H1 (cell line): ENCODE measurements around the gene PIGU.

Experiments
- BRCA1 ChIP-seq: IDR thresholded peaks from 2 replicates; pipeline ENCODE4 v1.6.1; 2012; ENCODE audit warnings: low read depth, low read length, improper control_type of control experiment
- CHD2 ChIP-seq: IDR thresholded peaks from 2 replicates; pipeline ENCODE4 v1.6.1; 2012; ENCODE audit warnings: low read length, improper control_type of control experiment
- EP300 ChIP-seq, 2 experiments: IDR thresholded peaks; 1 replicate in 1 of 2; 2 replicates in 1 of 2; pipeline ENCODE4 v1.6.1; 2011 to 2012; ENCODE audit warnings: low read depth in 2 of 2, low read length in 2 of 2, mild to moderate bottlenecking in 2 of 2, borderline replicate concordance in 1 of 2, inconsistent platforms in 1 of 2, moderate library complexity in 1 of 2
- POLR2AphosphoS5 ChIP-seq: IDR thresholded peaks from 2 replicates; pipeline ENCODE4 v1.6.1; 2011; ENCODE audit warnings: low read depth, low read length
- RFX5 ChIP-seq: IDR thresholded peaks from 2 replicates; pipeline ENCODE4 v1.6.1; 2011; ENCODE audit warnings: low read depth, low read length, improper control_type of control experiment, borderline replicate concordance
- SIN3A ChIP-seq, 2 experiments: IDR thresholded peaks in 1 of 2; conservative IDR thresholded peaks in 1 of 2; 2 replicates each; pipeline ENCODE4 v1.6.1; 2011 to 2012; ENCODE audit warnings: low read length in 2 of 2, improper control_type of control experiment in 1 of 2, low read depth in 1 of 2, mild to moderate bottlenecking in 1 of 2
- SRF ChIP-seq: IDR thresholded peaks from 2 replicates; pipeline ENCODE4 v1.6.1; 2011; ENCODE audit warnings: mild to moderate bottlenecking, low read depth, low read length, moderate library complexity
- TEAD4 ChIP-seq: IDR thresholded peaks from 2 replicates; pipeline ENCODE4 v1.6.1; 2012; ENCODE audit warnings: low read depth, low read length, inconsistent platforms, mixed read lengths
- TF ChIP-seq, protein P1 (sequence below), 3 experiments: IDR thresholded peaks; 1 replicate in 2 of 3; 2 replicates in 1 of 3; pipeline versions ENCODE4 v1.5.1 to v1.6.1; 2011; ENCODE audit warnings: low read length in 3 of 3, mild to moderate bottlenecking in 3 of 3, inconsistent platforms in 2 of 3, low read depth in 1 of 3, moderate library complexity in 1 of 3; ENCODE audit not compliant: insufficient read depth in 1 of 3; ENCODE audit errors: control extremely low read depth in 1 of 3
- TF ChIP-seq, protein P2 (sequence below): IDR thresholded peaks from 2 replicates; pipeline ENCODE4 v1.6.1; 2011; ENCODE audit warnings: low read length, improper control_type of control experiment
- TF ChIP-seq, protein P3 (sequence below): fragments of 300-600 bp; sonication (generic); IDR thresholded peaks from 2 replicates; pipeline ENCODE4 v1.7.1; 2012; ENCODE audit warnings: low read length, moderate library complexity, mild to moderate bottlenecking, inconsistent platforms; ENCODE audit not compliant: insufficient replicate concordance

DNA sequence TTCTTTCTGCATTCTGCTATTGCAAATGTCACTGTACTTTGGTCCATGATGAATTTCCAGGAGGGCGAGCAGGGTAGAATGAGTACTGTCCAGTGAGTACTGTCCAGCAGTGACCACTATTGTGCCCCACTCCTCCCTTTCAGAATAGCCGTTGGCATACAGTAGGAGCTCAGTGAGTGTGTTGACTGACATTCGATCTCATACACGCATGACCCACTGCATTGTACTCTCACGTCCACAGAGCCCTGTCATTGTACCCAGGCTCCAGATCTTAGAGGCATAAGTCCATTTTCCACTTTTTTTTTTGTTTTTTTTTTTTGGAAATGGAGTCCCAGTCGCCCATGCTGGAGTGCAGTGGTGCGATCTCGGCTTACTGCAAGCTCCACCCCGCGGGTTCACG lies 152.5 kb downstream of the PIGU start:
- no peak for TF ChIP-seq POLR2AphosphoS5
- TF ChIP-seq EP300 (IDR thresholded peaks at IDR 0.05; ENCODE audit: borderline replicate concordance in 1 of 2, low read depth in 2 of 2, low read length in 2 of 2) = no peak
- no peak for TF ChIP-seq TEAD4
- TF ChIP-seq RFX5 = no peak
- TF ChIP-seq, protein P1, sequence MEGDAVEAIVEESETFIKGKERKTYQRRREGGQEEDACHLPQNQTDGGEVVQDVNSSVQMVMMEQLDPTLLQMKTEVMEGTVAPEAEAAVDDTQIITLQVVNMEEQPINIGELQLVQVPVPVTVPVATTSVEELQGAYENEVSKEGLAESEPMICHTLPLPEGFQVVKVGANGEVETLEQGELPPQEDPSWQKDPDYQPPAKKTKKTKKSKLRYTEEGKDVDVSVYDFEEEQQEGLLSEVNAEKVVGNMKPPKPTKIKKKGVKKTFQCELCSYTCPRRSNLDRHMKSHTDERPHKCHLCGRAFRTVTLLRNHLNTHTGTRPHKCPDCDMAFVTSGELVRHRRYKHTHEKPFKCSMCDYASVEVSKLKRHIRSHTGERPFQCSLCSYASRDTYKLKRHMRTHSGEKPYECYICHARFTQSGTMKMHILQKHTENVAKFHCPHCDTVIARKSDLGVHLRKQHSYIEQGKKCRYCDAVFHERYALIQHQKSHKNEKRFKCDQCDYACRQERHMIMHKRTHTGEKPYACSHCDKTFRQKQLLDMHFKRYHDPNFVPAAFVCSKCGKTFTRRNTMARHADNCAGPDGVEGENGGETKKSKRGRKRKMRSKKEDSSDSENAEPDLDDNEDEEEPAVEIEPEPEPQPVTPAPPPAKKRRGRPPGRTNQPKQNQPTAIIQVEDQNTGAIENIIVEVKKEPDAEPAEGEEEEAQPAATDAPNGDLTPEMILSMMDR (IDR thresholded peaks at IDR 0.05; ENCODE audit: control extremely low read depth in 1 of 3, insufficient read depth in 1 of 3, low read depth in 1 of 3, low read length in 3 of 3) = no peak
- TF ChIP-seq SRF = no peak
- no peak for TF ChIP-seq SIN3A (conservative IDR thresholded peaks at IDR 0.05 in 1 of 2, IDR thresholded peaks at IDR 0.05 in 1 of 2; ENCODE audit: low read depth in 1 of 2, low read length in 2 of 2)
- TF ChIP-seq CHD2 = no peak
- TF ChIP-seq, protein P2, sequence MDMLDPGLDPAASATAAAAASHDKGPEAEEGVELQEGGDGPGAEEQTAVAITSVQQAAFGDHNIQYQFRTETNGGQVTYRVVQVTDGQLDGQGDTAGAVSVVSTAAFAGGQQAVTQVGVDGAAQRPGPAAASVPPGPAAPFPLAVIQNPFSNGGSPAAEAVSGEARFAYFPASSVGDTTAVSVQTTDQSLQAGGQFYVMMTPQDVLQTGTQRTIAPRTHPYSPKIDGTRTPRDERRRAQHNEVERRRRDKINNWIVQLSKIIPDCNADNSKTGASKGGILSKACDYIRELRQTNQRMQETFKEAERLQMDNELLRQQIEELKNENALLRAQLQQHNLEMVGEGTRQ = no peak
- TF ChIP-seq, protein P3, sequence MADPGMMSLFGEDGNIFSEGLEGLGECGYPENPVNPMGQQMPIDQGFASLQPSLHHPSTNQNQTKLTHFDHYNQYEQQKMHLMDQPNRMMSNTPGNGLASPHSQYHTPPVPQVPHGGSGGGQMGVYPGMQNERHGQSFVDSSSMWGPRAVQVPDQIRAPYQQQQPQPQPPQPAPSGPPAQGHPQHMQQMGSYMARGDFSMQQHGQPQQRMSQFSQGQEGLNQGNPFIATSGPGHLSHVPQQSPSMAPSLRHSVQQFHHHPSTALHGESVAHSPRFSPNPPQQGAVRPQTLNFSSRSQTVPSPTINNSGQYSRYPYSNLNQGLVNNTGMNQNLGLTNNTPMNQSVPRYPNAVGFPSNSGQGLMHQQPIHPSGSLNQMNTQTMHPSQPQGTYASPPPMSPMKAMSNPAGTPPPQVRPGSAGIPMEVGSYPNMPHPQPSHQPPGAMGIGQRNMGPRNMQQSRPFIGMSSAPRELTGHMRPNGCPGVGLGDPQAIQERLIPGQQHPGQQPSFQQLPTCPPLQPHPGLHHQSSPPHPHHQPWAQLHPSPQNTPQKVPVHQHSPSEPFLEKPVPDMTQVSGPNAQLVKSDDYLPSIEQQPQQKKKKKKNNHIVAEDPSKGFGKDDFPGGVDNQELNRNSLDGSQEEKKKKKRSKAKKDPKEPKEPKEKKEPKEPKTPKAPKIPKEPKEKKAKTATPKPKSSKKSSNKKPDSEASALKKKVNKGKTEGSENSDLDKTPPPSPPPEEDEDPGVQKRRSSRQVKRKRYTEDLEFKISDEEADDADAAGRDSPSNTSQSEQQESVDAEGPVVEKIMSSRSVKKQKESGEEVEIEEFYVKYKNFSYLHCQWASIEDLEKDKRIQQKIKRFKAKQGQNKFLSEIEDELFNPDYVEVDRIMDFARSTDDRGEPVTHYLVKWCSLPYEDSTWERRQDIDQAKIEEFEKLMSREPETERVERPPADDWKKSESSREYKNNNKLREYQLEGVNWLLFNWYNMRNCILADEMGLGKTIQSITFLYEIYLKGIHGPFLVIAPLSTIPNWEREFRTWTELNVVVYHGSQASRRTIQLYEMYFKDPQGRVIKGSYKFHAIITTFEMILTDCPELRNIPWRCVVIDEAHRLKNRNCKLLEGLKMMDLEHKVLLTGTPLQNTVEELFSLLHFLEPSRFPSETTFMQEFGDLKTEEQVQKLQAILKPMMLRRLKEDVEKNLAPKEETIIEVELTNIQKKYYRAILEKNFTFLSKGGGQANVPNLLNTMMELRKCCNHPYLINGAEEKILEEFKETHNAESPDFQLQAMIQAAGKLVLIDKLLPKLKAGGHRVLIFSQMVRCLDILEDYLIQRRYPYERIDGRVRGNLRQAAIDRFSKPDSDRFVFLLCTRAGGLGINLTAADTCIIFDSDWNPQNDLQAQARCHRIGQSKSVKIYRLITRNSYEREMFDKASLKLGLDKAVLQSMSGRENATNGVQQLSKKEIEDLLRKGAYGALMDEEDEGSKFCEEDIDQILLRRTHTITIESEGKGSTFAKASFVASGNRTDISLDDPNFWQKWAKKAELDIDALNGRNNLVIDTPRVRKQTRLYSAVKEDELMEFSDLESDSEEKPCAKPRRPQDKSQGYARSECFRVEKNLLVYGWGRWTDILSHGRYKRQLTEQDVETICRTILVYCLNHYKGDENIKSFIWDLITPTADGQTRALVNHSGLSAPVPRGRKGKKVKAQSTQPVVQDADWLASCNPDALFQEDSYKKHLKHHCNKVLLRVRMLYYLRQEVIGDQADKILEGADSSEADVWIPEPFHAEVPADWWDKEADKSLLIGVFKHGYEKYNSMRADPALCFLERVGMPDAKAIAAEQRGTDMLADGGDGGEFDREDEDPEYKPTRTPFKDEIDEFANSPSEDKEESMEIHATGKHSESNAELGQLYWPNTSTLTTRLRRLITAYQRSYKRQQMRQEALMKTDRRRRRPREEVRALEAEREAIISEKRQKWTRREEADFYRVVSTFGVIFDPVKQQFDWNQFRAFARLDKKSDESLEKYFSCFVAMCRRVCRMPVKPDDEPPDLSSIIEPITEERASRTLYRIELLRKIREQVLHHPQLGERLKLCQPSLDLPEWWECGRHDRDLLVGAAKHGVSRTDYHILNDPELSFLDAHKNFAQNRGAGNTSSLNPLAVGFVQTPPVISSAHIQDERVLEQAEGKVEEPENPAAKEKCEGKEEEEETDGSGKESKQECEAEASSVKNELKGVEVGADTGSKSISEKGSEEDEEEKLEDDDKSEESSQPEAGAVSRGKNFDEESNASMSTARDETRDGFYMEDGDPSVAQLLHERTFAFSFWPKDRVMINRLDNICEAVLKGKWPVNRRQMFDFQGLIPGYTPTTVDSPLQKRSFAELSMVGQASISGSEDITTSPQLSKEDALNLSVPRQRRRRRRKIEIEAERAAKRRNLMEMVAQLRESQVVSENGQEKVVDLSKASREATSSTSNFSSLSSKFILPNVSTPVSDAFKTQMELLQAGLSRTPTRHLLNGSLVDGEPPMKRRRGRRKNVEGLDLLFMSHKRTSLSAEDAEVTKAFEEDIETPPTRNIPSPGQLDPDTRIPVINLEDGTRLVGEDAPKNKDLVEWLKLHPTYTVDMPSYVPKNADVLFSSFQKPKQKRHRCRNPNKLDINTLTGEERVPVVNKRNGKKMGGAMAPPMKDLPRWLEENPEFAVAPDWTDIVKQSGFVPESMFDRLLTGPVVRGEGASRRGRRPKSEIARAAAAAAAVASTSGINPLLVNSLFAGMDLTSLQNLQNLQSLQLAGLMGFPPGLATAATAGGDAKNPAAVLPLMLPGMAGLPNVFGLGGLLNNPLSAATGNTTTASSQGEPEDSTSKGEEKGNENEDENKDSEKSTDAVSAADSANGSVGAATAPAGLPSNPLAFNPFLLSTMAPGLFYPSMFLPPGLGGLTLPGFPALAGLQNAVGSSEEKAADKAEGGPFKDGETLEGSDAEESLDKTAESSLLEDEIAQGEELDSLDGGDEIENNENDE = no peak
- TF ChIP-seq BRCA1 = no peak
